Smooth muscle cell of the brain vasculature (primary cell): ENCODE results near the gene FMO3.

ENCODE experiments used
- DNase-seq: peaks from one replicate; pipeline ENCODE4 v3.0.0-alpha.2; 2012; ENCODE audit warnings: low read depth, low spot score

FMO3 gene

DNA sequence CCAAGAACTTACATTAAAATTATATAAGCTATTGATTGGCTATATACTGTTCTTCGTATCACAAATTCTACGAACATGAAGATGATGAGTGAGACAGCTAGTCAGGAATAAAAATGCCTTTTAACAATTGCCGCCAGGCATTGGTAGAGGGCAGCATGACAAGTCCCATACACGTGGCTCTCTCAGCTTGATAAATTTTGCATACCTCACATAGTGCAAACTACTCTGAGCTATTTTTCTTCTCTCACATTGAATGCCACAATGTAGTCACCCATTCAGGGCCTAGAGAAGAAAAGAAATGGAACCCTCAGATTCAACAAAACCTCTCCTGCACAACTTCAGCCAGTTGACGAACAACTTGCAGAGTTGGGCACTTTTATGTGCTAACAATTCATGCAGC lies 67.4 kb downstream of the FMO3 start:
- DNase-seq, result no peak

DNA sequence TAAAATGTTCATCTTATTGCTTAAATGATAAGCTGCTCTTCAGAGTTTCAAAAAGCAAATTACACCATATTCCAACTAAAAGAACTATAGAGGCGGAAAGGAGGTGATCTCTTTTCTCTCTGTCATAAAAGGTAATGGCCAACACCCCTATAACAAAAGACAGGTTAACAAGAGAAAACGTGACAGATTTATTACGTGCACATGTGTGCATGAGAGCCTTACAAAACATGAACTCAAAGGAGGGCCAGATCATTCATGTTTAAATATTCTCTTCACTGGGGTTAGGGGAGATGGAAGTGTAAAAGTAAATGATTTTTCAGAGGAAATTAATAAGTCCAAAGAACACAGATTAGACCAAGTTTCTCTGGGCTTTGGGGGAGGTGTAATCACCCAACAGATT lies 67.8 kb downstream of the FMO3 start:
- no peak for DNase-seq

GRCh38 chr1:171159148-171159547 lies 68.4 kb downstream of the FMO3 start:
- no peak for DNase-seq

GRCh38 chr1:171160211-171160610 lies 69.5 kb downstream of the FMO3 start:
- no peak for DNase-seq

DNA sequence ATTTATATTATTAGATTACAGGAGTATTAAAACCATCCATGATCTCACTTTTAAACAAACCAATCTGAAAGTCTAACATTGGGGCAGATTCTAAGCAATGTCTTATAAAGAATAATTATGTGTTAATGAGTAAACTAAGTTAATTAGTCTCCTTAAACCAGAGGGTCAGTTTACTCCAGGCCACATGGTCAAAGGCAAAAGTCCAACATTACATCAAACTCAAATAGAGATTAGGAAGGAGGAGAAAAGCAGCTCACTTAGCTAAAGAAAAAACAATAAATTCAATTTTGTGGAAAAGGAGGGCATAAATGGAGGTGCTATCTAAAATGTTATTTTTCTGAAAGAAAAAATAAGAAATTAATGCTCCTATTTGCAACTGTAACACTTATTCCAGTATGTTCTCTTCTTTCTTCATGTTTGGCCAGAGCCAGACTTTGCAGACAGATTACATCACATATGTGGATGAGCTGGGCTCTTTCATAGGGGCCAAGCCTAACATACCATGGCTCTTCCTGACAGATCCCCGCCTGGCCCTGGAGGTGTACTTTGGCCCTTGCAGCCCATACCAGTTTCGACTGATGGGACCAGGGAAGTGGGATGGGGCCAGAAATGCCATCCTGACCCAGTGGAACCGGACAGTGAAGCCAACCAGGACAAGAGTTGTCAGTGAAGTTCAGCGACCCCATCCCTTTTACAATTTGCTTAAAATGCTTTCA lies 70.1 kb downstream of the FMO3 start:
- DNase-seq, result no peak

DNA sequence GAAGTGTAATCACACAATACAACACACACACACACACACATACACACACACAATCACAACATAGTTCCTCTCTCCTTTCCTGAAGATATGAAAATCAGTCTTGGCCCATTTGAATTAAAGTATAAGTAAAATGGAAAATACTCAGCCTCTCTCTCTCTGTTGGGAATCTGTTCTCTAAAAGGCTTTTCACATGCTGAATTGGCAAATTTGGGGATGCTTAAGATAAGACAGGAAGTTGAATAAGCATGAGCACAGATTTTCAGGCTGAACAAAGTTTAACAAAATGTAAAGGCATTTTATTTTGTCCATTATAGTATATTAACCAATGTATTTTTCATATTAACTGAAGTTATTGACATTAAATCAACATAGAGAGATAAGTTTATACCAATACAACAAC lies 70.7 kb downstream of the FMO3 start:
- no peak for DNase-seq

DNA sequence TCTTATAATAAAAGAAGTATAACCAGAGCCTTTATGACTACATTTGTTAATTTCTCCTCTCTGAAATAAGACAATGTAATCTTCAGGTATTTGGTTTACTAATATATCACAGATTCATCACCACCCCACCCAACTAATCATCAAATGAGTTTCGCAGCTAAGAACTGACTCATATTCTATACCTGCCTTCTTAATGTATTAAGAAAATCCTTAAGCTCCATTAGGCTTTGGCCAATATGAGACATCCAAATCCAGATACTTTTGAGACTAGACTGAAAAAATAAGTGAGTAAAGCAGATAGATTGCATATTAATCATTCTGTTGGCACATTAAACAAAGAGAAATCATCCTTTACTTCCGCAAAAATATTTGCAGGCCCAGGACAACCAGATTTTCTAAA lies 75.7 kb downstream of the FMO3 start:
- DNase-seq, result no peak
